IgD-negative memory B cell (primary cell): ENCODE measurements around the gene GPR158. TPM values are rescaled to one million over a fixed set of nuclear protein-coding genes. Genes with fewer than 3 reads are reported as not detected.
"Not testable (repeated sequence)": the region's sequence is repeated elsewhere in the genome, so short reads cannot be mapped to it uniquely, and the experiment has no call there.

Experiments
- H3K27ac Mint-ChIP-seq, 3 donors: one replicate each; pipeline ENCODE4 v1.8.0; 2020 to 2022; ENCODE audit warnings: mild to moderate bottlenecking in 3 of 3, mixed read lengths in 3 of 3, moderate library complexity in 1 of 3
- H3K27me3 Mint-ChIP-seq: one replicate; pipeline ENCODE4 v1.8.0; 2021; ENCODE audit warnings: mixed read lengths
- H3K36me3 Mint-ChIP-seq: one replicate; pipeline ENCODE4 v1.8.0; 2020; ENCODE audit warnings: mild to moderate bottlenecking, mixed read lengths
- H3K4me1 Mint-ChIP-seq, 3 donors: one replicate each; pipeline ENCODE4 v1.8.0; 2020 to 2022; ENCODE audit warnings: mixed read lengths in 3 of 3, mild to moderate bottlenecking in 1 of 3
- H3K4me3 Mint-ChIP-seq, 4 donors: one replicate each; pipeline ENCODE4 v1.8.0; 2020 to 2022; ENCODE audit warnings: mild to moderate bottlenecking in 4 of 4, mixed read lengths in 4 of 4, moderate library complexity in 3 of 4
- H3K9me3 Mint-ChIP-seq, 3 donors: one replicate each; pipeline ENCODE4 v1.8.0; 2020 to 2021; ENCODE audit warnings: mixed read lengths in 3 of 3, mild to moderate bottlenecking in 1 of 3
- polyA plus RNA-seq: library from polyadenylated mRNA; unstranded; fragments of 300-500 nt; fragmentation: Illumina TruSeq; gene quantifications from one replicate; pipeline ENCODE4 v1.2.3, GENCODE V29; 2021

Gene GPR158
- polyA plus RNA-seq, 1 donor from 2014 or later, result not detected

GRCh38 chr10:25308278-25308677, 133.5 kb downstream of the GPR158 start:
- Mint-ChIP-seq H3K4me3 (no peak overlapping the region), H3K9me3 (peaks cover 8 to 10% (median 10%) of the 10 kb centered on the region in 3 donors), H3K27ac (no peak overlapping the region), H3K27me3 (no peaks in the 10 kb centered on the region), H3K36me3 (no peaks in the 10 kb centered on the region), H3K4me1 (no peaks in the 10 kb centered on the region)

DNA sequence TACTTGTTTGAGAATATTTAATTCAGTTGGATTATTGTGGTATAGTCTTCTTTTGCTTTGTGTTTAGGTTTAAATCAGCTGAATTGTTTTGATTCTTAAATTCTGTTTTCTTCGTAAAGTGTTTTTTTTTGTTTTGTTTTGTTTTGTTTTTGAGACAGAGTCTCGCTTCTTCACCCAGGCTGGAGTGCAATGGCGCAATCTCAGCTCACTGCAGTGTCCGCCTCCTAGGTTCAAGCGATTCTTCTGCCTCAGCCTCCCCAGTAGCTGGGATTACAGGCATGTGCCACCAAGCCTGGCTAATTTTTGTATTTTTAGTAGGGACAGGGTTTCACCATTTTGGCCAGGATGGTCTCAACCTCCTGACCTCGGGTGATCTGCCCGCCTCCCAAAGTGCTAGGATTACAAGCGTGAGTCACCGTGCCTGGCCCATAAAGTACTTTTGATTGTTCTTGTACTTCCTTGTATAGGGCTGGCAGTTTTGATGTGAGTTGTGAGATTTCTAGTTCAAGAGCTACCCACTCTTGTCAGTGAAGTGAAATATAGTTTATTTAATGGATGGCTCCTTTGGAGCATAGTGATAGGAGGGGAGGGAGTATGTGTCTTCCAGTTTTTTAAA, 142.9 kb downstream of the GPR158 start:
- not testable (repeated sequence) for H3K27ac Mint-ChIP-seq, H3K4me3 Mint-ChIP-seq, H3K4me1 Mint-ChIP-seq, H3K9me3 Mint-ChIP-seq, H3K36me3 Mint-ChIP-seq, H3K27me3 Mint-ChIP-seq

GRCh38 chr10:25327273-25327672, 152.5 kb downstream of the GPR158 start:
- no peaks in the 10 kb centered on the region for H3K36me3 Mint-ChIP-seq
- H3K9me3 Mint-ChIP-seq, result peaks cover 0 to 24% (median 5%) of the 10 kb centered on the region in 3 donors
- H3K4me3 Mint-ChIP-seq, result no peak overlapping the region
- no peaks in the 10 kb centered on the region for H3K4me1 Mint-ChIP-seq
- H3K27ac Mint-ChIP-seq, result no peak overlapping the region
- H3K27me3 Mint-ChIP-seq, result no peaks in the 10 kb centered on the region

GRCh38 chr10:25328361-25328760, 153.6 kb downstream of the GPR158 start:
- H3K4me1 Mint-ChIP-seq, result no peaks in the 10 kb centered on the region
- no peaks in the 10 kb centered on the region for H3K36me3 Mint-ChIP-seq
- no peak overlapping the region for H3K4me3 Mint-ChIP-seq
- H3K9me3 Mint-ChIP-seq, result peaks cover 0 to 19% (median 5%) of the 10 kb centered on the region in 3 donors
- H3K27me3 Mint-ChIP-seq, result no peaks in the 10 kb centered on the region
- no peak overlapping the region for H3K27ac Mint-ChIP-seq

DNA sequence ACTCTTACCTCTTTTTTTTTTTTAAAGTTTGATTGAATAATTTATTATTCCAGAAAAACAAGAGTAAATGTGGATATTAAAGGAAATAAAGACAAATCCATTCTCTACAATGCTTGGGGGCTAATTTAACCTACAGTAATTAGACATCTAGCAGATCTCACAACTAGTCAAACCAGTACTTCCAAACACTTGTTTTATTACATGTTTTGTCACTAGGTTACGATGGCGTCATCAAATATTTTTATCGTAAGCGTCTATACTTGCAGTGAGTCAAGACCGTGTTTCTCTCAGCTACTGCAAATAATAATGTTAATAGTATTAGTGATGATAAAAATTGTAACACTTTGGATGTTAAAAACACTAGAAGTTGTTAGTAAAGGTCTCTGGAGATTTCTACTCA, 154.8 kb downstream of the GPR158 start:
- not testable (repeated sequence) for H3K27me3 Mint-ChIP-seq, H3K4me1 Mint-ChIP-seq

DNA sequence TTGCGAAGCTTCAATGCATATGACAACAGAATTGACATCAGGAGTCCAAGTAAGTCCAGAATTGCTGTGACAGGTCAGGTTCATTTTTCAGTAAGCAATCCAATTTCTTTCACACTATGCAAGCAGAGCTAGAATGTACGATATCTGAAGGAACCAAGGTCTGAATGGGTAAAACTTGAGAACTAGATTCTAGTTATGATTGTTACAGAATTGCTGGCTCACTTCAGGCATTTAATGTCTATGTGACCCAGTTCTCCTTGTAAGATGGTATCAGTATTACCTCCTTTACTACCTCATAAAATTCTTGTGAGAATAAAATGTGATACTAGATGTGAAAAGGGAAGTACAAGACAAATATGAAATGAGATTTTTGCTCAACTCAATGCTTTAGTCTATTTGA, 159.6 kb downstream of the GPR158 start:
- Mint-ChIP-seq H3K9me3 (no peaks in the 10 kb centered on the region), H3K4me1 (no peaks in the 10 kb centered on the region), H3K27me3 (no peaks in the 10 kb centered on the region), H3K4me3 (no peak overlapping the region), H3K36me3 (no peaks in the 10 kb centered on the region), H3K27ac (no peak overlapping the region)

More for the DNA sequence above, 154.8 kb downstream of the GPR158 start:
- not testable (repeated sequence) for H3K9me3 Mint-ChIP-seq, H3K36me3 Mint-ChIP-seq, H3K4me3 Mint-ChIP-seq, H3K27ac Mint-ChIP-seq

GRCh38 chr10:25336330-25336729, 161.5 kb downstream of the GPR158 start:
- H3K27me3 Mint-ChIP-seq, result no peaks in the 10 kb centered on the region
- no peaks in the 10 kb centered on the region for H3K9me3 Mint-ChIP-seq
- no peaks in the 10 kb centered on the region for H3K36me3 Mint-ChIP-seq
- H3K4me3 Mint-ChIP-seq, result no peak overlapping the region
- no peak overlapping the region for H3K27ac Mint-ChIP-seq
- no peaks in the 10 kb centered on the region for H3K4me1 Mint-ChIP-seq

DNA sequence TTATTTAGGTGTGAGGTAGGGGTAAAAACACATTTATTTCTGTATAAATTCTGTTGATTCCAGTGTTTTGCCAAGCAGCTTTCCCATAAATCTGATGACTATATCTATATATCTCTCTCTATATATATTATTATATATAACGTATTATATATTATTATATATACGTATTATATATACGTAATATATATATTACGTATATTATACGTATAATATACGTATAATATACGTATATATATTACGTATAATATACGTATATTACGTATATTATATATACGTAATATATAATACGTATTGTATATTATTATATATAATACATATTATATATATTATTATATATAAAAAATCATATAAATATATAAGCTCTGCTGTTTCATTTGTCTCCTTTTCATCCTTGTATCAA, 163.5 kb downstream of the GPR158 start:
- Mint-ChIP-seq H3K27ac (no peak overlapping the region), H3K4me3 (no peak overlapping the region), H3K9me3 (no peaks in the 10 kb centered on the region), H3K4me1 (no peaks in the 10 kb centered on the region), H3K27me3 (no peaks in the 10 kb centered on the region), H3K36me3 (no peaks in the 10 kb centered on the region)

- Mint-ChIP-seq H3K4me3 (no peak overlapping the region), H3K4me1 (no peaks in the 10 kb centered on the region), H3K9me3 (no peaks in the 10 kb centered on the region), H3K36me3 (no peaks in the 10 kb centered on the region), H3K27ac (no peak overlapping the region), H3K27me3 (no peaks in the 10 kb centered on the region)
Observed at GRCh38 chr10:25339966-25340365, 165.2 kb downstream of the GPR158 start.

- peaks cover 2% of the 10 kb centered on the region for H3K36me3 Mint-ChIP-seq
- H3K27me3 Mint-ChIP-seq, result no peaks in the 10 kb centered on the region
- peaks cover 2 to 9% (median 5%) of the 10 kb centered on the region in 3 donors for H3K9me3 Mint-ChIP-seq
- no peak overlapping the region for H3K4me3 Mint-ChIP-seq
- no peak overlapping the region for H3K27ac Mint-ChIP-seq
- no peaks in the 10 kb centered on the region for H3K4me1 Mint-ChIP-seq
Observed at GRCh38 chr10:25349520-25349919, 174.7 kb downstream of the GPR158 start.

DNA sequence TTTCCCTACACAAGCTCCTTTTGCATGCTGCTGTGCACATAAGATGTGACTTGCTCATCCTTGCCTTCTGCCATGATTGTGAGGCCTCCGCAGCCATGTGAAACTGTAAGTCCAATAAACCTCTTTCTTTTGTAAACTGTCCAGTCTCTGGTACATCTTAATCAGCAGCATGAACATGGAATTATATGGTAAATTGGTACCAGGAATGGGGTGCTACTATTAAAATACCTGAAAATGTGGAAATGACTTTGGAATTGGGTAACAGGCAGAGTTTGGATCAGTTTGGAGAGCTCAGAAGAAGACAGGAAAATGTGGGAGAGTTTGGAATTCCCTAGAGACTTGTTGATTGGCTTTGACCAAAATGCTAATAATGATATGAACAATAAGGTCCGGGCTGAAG, 181.8 kb downstream of the GPR158 start:
- H3K36me3 Mint-ChIP-seq, result peaks cover 7% of the 10 kb centered on the region
- peaks cover 0 to 1% (median 0%) of the 10 kb centered on the region in 3 donors for H3K4me1 Mint-ChIP-seq
- H3K27ac Mint-ChIP-seq, result peak overlapping the region in 1 of 3 donors; percentile 61
- peaks cover 9 to 47% (median 19%) of the 10 kb centered on the region in 3 donors for H3K9me3 Mint-ChIP-seq
- H3K27me3 Mint-ChIP-seq, result no peaks in the 10 kb centered on the region
- H3K4me3 Mint-ChIP-seq, result no peak overlapping the region

- H3K9me3 Mint-ChIP-seq, result peaks cover 9 to 51% (median 17%) of the 10 kb centered on the region in 3 donors
- H3K27ac Mint-ChIP-seq, result no peak overlapping the region
- H3K4me1 Mint-ChIP-seq, result peaks cover 0 to 1% (median 0%) of the 10 kb centered on the region in 3 donors
- H3K27me3 Mint-ChIP-seq, result no peaks in the 10 kb centered on the region
- H3K4me3 Mint-ChIP-seq, result peak overlapping the region in 1 of 4 donors; percentile 37
- peaks cover 7% of the 10 kb centered on the region for H3K36me3 Mint-ChIP-seq
Observed at GRCh38 chr10:25357269-25357668, 182.5 kb downstream of the GPR158 start.

DNA sequence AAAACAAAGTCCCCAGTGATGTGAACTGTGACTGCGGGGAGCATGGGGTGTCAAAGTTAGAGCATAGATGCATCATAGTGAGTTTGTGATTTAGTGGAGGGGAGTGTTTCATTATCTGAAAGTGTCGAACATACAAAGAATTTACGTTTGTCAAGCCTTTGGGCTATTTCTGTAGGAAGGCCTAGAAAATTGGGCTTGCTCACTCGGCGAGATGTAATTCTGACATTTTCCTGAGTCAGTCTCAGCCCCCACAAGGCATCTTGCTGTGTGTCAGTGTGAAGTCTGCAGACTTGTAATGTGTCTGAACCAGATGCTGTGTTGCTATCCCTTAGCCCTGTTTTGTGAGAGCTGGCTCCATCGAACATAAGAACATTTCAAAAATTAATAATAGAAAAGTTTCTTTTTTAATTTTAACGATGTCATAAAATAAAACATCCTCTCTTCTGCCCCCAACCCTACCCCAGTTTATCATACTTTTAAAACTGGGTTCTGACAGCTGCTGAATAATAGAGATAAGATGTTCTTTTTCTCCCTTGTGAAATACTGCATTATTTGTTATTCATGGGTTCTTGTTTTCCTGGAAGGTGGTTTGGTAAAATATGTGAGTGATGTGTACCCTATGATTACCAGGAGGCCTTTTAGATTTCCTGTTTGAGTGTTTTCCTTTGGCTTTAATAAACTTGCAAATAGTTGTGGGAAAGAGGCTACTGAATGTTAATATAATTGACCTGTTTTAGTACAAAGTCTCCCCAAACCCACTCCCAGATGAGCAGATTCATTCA, 207.4 kb downstream of the GPR158 start:
- H3K27ac Mint-ChIP-seq, result no peak overlapping the region
- peaks cover 2 to 3% (median 3%) of the 10 kb centered on the region in 3 donors for H3K9me3 Mint-ChIP-seq
- peaks cover 1% of the 10 kb centered on the region for H3K36me3 Mint-ChIP-seq
- no peaks in the 10 kb centered on the region for H3K4me1 Mint-ChIP-seq
- no peak overlapping the region for H3K4me3 Mint-ChIP-seq
- no peaks in the 10 kb centered on the region for H3K27me3 Mint-ChIP-seq

GRCh38 chr10:25382901-25383300, 208.1 kb downstream of the GPR158 start:
- H3K27ac Mint-ChIP-seq, H3K4me3 Mint-ChIP-seq, H3K36me3 Mint-ChIP-seq, H3K4me1 Mint-ChIP-seq, H3K9me3 Mint-ChIP-seq, H3K27me3 Mint-ChIP-seq: not testable (repeated sequence)

GRCh38 chr10:25383686-25384085, 208.9 kb downstream of the GPR158 start:
- H3K4me3 Mint-ChIP-seq, result no peak overlapping the region
- peaks cover 1% of the 10 kb centered on the region for H3K36me3 Mint-ChIP-seq
- H3K27me3 Mint-ChIP-seq, result no peaks in the 10 kb centered on the region
- no peak overlapping the region for H3K27ac Mint-ChIP-seq
- H3K4me1 Mint-ChIP-seq, result no peaks in the 10 kb centered on the region
- peaks cover 3 to 5% (median 3%) of the 10 kb centered on the region in 3 donors for H3K9me3 Mint-ChIP-seq

GRCh38 chr10:25384618-25385017, 209.8 kb downstream of the GPR158 start:
- H3K9me3 Mint-ChIP-seq, result peaks cover 1 to 5% (median 3%) of the 10 kb centered on the region in 3 donors
- H3K36me3 Mint-ChIP-seq, result no peaks in the 10 kb centered on the region
- no peaks in the 10 kb centered on the region for H3K4me1 Mint-ChIP-seq
- H3K4me3 Mint-ChIP-seq, result no peak overlapping the region
- no peak overlapping the region for H3K27ac Mint-ChIP-seq
- H3K27me3 Mint-ChIP-seq, result no peaks in the 10 kb centered on the region
